DOHH2 (cell line): ENCODE results near the gene KCNQ1.

Experiments
- H3F3A ChIP-seq: fragments of 200-600 bp; sonication (generic), shearing (Covaris generic); 2 replicates; pipeline ENCODE4 v1.6.0; 2016; ENCODE audit warnings: antibody characterized with exemption, mild to moderate bottlenecking; ENCODE audit not compliant: control insufficient read depth, insufficient read depth
- H3K27ac ChIP-seq: fragments of 200-600 bp; sonication (generic); 2 replicates; pipeline ENCODE4 v1.5.1; 2014; ENCODE audit warnings: low read depth, mild to moderate bottlenecking, low read length, moderate library complexity
- H3K27me3 ChIP-seq: fragments of 200-600 bp; sonication (generic); 2 replicates; pipeline ENCODE4 v1.6.1; 2014; ENCODE audit warnings: mild to moderate bottlenecking, low read length, mixed read lengths; ENCODE audit not compliant: control insufficient read depth
- H3K36me3 ChIP-seq: fragments of 200-600 bp; sonication (generic); 2 replicates; pipeline ENCODE4 v1.6.1; 2014; ENCODE audit warnings: mild to moderate bottlenecking, low read length, moderate library complexity, mixed read lengths; ENCODE audit not compliant: control insufficient read depth
- H3K4me1 ChIP-seq: fragments of 200-600 bp; sonication (generic); 2 replicates; pipeline ENCODE4 v1.6.1; 2014; ENCODE audit warnings: mild to moderate bottlenecking, low read length, mixed read lengths; ENCODE audit not compliant: control insufficient read depth
- H3K4me2 ChIP-seq: fragments of 200-600 bp; sonication (generic); 2 replicates; pipeline ENCODE4 v1.6.0; 2014; ENCODE audit warnings: mild to moderate bottlenecking, low read length, moderate library complexity
- H3K4me3 ChIP-seq: fragments of 200-600 bp; sonication (generic); 2 replicates; pipeline ENCODE4 v1.5.1; 2014; ENCODE audit warnings: mild to moderate bottlenecking, low read length, mixed read lengths
- H3K79me2 ChIP-seq: fragments of 200-600 bp; sonication (generic); 2 replicates; pipeline ENCODE4 v1.6.1; 2014; ENCODE audit warnings: mild to moderate bottlenecking, low read length, mixed read lengths; ENCODE audit not compliant: control insufficient read depth
- H3K9me2 ChIP-seq: fragments of 200-600 bp; sonication (generic); replicated peaks from 2 replicates; pipeline ENCODE4 v1.6.1; 2014; ENCODE audit warnings: mild to moderate bottlenecking, low read length, mixed read lengths; ENCODE audit not compliant: control insufficient read depth
- H3K9me3 ChIP-seq: fragments of 200-600 bp; sonication (generic); 2 replicates; pipeline ENCODE4 v1.6.1; 2014; ENCODE audit warnings: antibody characterized with exemption, low read length, mixed read lengths; ENCODE audit not compliant: control insufficient read depth, insufficient read depth
- H4K20me1 ChIP-seq: fragments of 200-600 bp; sonication (generic); 2 replicates; pipeline ENCODE4 v1.6.0; 2014; ENCODE audit warnings: low read depth, mild to moderate bottlenecking, antibody characterized with exemption, low read length, moderate library complexity; ENCODE audit not compliant: control insufficient read depth, insufficient read depth
- CTCF ChIP-seq: fragments of 200-600 bp; sonication (generic); IDR thresholded peaks from one replicate; pipeline ENCODE4 v1.5.1; 2014; ENCODE audit warnings: antibody characterized with exemption, mild to moderate bottlenecking, low read depth, low read length; ENCODE audit not compliant: poor library complexity, severe bottlenecking
- EZH2phosphoT487 ChIP-seq: fragments of 200-600 bp; sonication (generic); IDR thresholded peaks from 2 replicates; pipeline ENCODE4 v1.6.1; 2017; ENCODE audit warnings: borderline replicate concordance, mild to moderate bottlenecking, antibody characterized with exemption, low read length, moderate library complexity, mixed read lengths

KCNQ1 gene

GRCh38 chr11:2569321-2569721 lies 124.5 kb downstream of the KCNQ1 start:
- H3K79me2 ChIP-seq = no peaks in the 10 kb centered on the region
- no peak for TF ChIP-seq CTCF
- TF ChIP-seq EZH2phosphoT487 = no peak
- H3K9me3 ChIP-seq = no peaks in the 10 kb centered on the region
- no peaks in the 10 kb centered on the region for H3F3A ChIP-seq
- H3K36me3 ChIP-seq = no peaks in the 10 kb centered on the region
- H3K4me1 ChIP-seq = no peaks in the 10 kb centered on the region
- H3K27me3 ChIP-seq = no peaks in the 10 kb centered on the region
- no peak overlapping the region for H3K27ac ChIP-seq
- no peak overlapping the region for H3K4me2 ChIP-seq
- H4K20me1 ChIP-seq = no peaks in the 10 kb centered on the region
- H3K4me3 ChIP-seq = no peak overlapping the region
- no peaks in the 10 kb centered on the region for H3K9me2 ChIP-seq

- H3K79me2 ChIP-seq = no peaks in the 10 kb centered on the region
- H3K4me1 ChIP-seq = no peaks in the 10 kb centered on the region
- no peaks in the 10 kb centered on the region for H3K36me3 ChIP-seq
- H3K9me3 ChIP-seq = no peaks in the 10 kb centered on the region
- H3K4me3 ChIP-seq = no peak overlapping the region
- no peaks in the 10 kb centered on the region for H4K20me1 ChIP-seq
- H3K9me2 ChIP-seq = no peaks in the 10 kb centered on the region
- H3F3A ChIP-seq = no peaks in the 10 kb centered on the region
- no peaks in the 10 kb centered on the region for H3K27me3 ChIP-seq
- TF ChIP-seq EZH2phosphoT487 (no peak), CTCF (no peak)
- H3K27ac ChIP-seq = no peak overlapping the region
- H3K4me2 ChIP-seq = no peak overlapping the region
Measured at GRCh38 chr11:2569731-2570210, 125.0 kb downstream of the KCNQ1 start.

- Histone ChIP-seq H3K36me3 (no peaks in the 10 kb centered on the region), H3K79me2 (no peaks in the 10 kb centered on the region), H3K9me2 (no peaks in the 10 kb centered on the region), H4K20me1 (no peaks in the 10 kb centered on the region), H3K27me3 (no peaks in the 10 kb centered on the region), H3K4me3 (no peak overlapping the region), H3K4me1 (no peaks in the 10 kb centered on the region), H3K9me3 (no peaks in the 10 kb centered on the region), H3F3A (no peaks in the 10 kb centered on the region), H3K4me2 (no peak overlapping the region), H3K27ac (no peak overlapping the region)
- no peak for TF ChIP-seq CTCF
- no peak for TF ChIP-seq EZH2phosphoT487
Measured at GRCh38 chr11:2570211-2570811, 125.5 kb downstream of the KCNQ1 start.
